Measurements from ENCODE around the gene SCNN1G. TPM values are rescaled to one million over a fixed set of nuclear protein-coding genes. Genes with fewer than 3 reads are reported as not detected.

SCNN1G gene
- total and polyA plus RNA-seq, 12 donors = 0.03 to 0.30 (median 0.09) TPM; not detected in 8

GRCh38 chr16:23240994-23241393 is 58.4 kb downstream of the SCNN1G start:
- Histone ChIP-seq H3K27me3 (no peaks in the 10 kb centered on the region), H3K36me3 (no peaks in the 10 kb centered on the region), H3K4me1 (peaks cover 0 to 9% (median 0%) of the 10 kb centered on the region in 9 donors), H3K9me3 (peaks cover 0 to 16% (median 0%) of the 10 kb centered on the region in 11 donors), H3K27ac (no peak overlapping the region), H3K4me3 (no peak overlapping the region)
- TF ChIP-seq, protein P1, sequence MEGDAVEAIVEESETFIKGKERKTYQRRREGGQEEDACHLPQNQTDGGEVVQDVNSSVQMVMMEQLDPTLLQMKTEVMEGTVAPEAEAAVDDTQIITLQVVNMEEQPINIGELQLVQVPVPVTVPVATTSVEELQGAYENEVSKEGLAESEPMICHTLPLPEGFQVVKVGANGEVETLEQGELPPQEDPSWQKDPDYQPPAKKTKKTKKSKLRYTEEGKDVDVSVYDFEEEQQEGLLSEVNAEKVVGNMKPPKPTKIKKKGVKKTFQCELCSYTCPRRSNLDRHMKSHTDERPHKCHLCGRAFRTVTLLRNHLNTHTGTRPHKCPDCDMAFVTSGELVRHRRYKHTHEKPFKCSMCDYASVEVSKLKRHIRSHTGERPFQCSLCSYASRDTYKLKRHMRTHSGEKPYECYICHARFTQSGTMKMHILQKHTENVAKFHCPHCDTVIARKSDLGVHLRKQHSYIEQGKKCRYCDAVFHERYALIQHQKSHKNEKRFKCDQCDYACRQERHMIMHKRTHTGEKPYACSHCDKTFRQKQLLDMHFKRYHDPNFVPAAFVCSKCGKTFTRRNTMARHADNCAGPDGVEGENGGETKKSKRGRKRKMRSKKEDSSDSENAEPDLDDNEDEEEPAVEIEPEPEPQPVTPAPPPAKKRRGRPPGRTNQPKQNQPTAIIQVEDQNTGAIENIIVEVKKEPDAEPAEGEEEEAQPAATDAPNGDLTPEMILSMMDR (IDR thresholded peaks at IDR 0.05) = no peak
- DNase-seq (no peak), ATAC-seq (no peak)
- WGBS, 2 donors = 71 to 73% methylated on average over 1 of the region's 1 CpG
- intact Hi-C loops (cut with DNase I) = loop anchor here in 2 of 10 donors (10.0 kb wide), 2 partner anchors 56 to 114 kb away; partner anchors contain the start of gene SCNN1G (in 1 of the 2)

GRCh38 chr16:23244122-23244521 is 61.6 kb downstream of the SCNN1G start:
- intact Hi-C loops (cut with DNase I) = loop anchor here in 2 of 10 donors (10.0 kb wide), 2 partner anchors 59 to 111 kb away; partner anchors contain the start of gene SCNN1G (in 1 of the 2)
- H3K27me3 ChIP-seq = no peaks in the 10 kb centered on the region
- no peak overlapping the region for H3K27ac ChIP-seq
- no peak for DNase-seq
- no peaks in the 10 kb centered on the region for H3K36me3 ChIP-seq
- peaks cover 0 to 9% (median 0%) of the 10 kb centered on the region in 9 donors for H3K4me1 ChIP-seq
- TF ChIP-seq, protein P1 (IDR thresholded peaks at IDR 0.05) = no peak
- H3K4me3 ChIP-seq = no peak overlapping the region
- peaks cover 0 to 16% (median 0%) of the 10 kb centered on the region in 11 donors for H3K9me3 ChIP-seq
- no peak for ATAC-seq

DNA sequence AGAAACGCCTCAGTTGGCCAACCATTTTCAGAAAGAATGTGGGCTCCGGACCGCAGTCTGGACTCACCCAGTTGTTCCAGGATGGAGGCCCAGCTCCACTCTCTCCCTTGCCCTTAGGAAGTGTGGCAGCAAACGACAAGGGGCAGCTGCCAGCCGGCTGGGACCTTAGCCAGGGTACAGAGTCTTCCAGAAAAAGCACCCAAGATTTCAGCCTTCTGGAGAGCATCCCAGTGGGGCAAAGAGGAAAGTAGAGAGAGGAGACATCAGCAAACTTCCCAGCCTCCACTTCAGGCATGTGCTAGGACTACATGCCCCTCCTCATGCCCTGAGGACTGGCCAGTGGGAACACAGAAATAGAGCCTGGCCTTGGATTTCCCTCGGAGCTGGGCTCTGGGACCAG is 62.7 kb downstream of the SCNN1G start:
- TF ChIP-seq, protein P1 (IDR thresholded peaks at IDR 0.05) = no peak
- Histone ChIP-seq H3K36me3 (no peaks in the 10 kb centered on the region), H3K27me3 (no peaks in the 10 kb centered on the region), H3K4me3 (no peak overlapping the region), H3K27ac (no peak overlapping the region), H3K4me1 (peaks cover 0 to 9% (median 0%) of the 10 kb centered on the region in 9 donors), H3K9me3 (peaks cover 0 to 21% (median 0%) of the 10 kb centered on the region in 11 donors)
- intact Hi-C loops (cut with DNase I) = loop anchor here in 2 of 10 donors (10.0 kb wide), 2 partner anchors 60 to 110 kb away; partner anchors contain the start of gene SCNN1G (in 1 of the 2)
- DNase-seq (peak; percentile 46 to 72), ATAC-seq (peak; percentile 55 to 95 (median 80))
- 57 to 77% methylated on average over 6 of the region's 6 CpGs for WGBS, 2 donors

- 61 to 64% methylated on average over 9 of the region's 9 CpGs for WGBS, 2 donors
- Histone ChIP-seq H3K4me1 (peaks cover 0 to 9% (median 0%) of the 10 kb centered on the region in 9 donors), H3K27ac (peak overlapping the region in 1 of 10 donors; percentile 17), H3K27me3 (no peaks in the 10 kb centered on the region), H3K36me3 (no peaks in the 10 kb centered on the region), H3K9me3 (peaks cover 0 to 19% (median 0%) of the 10 kb centered on the region in 11 donors), H3K4me3 (no peak overlapping the region)
- intact Hi-C loops (cut with DNase I) = loop anchor here in 2 of 10 donors (10.0 kb wide), 2 partner anchors 64 to 106 kb away; partner anchors contain the start of gene SCNN1G (in 1 of the 2)
- no peak for DNase-seq
- TF ChIP-seq, protein P1 (IDR thresholded peaks at IDR 0.05) = no peak
- peak in 3 of 8 donors; percentile 6 to 47 (median 46) for ATAC-seq
Observed at GRCh38 chr16:23248261-23249194, 66.0 kb downstream of the SCNN1G start.
